ENCODE measurements around the gene DCD. TPM values are rescaled to one million over a fixed set of nuclear protein-coding genes. Genes with fewer than 3 reads are reported as not detected.

The DCD gene
- total RNA-seq, 4 donors from 2014 or later, result not detected

- Histone ChIP-seq H3K27me3 (no peaks in the 10 kb centered on the region), H3K36me3 (no peaks in the 10 kb centered on the region), H3K27ac (no peak overlapping the region), H3K4me3 (no peak overlapping the region), H3K9me3 (no peaks in the 10 kb centered on the region), H3K4me1 (no peaks in the 10 kb centered on the region)
- TF ChIP-seq POLR2A (IDR thresholded peaks at IDR 0.05) (no peak), CTCF (IDR thresholded peaks at IDR 0.05) (no peak)
- DNase-seq, result no peak
Observed at GRCh38 chr12:54601841-54602240, 46.3 kb downstream of the DCD start.

GRCh38 chr12:54598970-54599369, 49.2 kb downstream of the DCD start:
- TF ChIP-seq CTCF (IDR thresholded peaks at IDR 0.05) (no peak), POLR2A (IDR thresholded peaks at IDR 0.05) (no peak)
- Histone ChIP-seq H3K27ac (no peak overlapping the region), H3K9me3 (no peaks in the 10 kb centered on the region), H3K4me1 (no peaks in the 10 kb centered on the region), H3K36me3 (no peaks in the 10 kb centered on the region), H3K4me3 (no peak overlapping the region), H3K27me3 (no peaks in the 10 kb centered on the region)
- no peak for DNase-seq

GRCh38 chr12:54596526-54596946, 51.6 kb downstream of the DCD start:
- no peaks in the 10 kb centered on the region for H3K36me3 ChIP-seq
- TF ChIP-seq POLR2A (IDR thresholded peaks at IDR 0.05), result no peak
- peak in 5 of 6 experiments; percentile 50 to 79 (median 63) for TF ChIP-seq CTCF (IDR thresholded peaks at IDR 0.05)
- peak; percentile 44 to 84 (median 70) for DNase-seq

GRCh38 chr12:54595471-54595870, 52.7 kb downstream of the DCD start:
- TF ChIP-seq POLR2A (IDR thresholded peaks at IDR 0.05), result no peak
- Histone ChIP-seq H3K9me3 (no peaks in the 10 kb centered on the region), H3K4me1 (no peaks in the 10 kb centered on the region), H3K27me3 (no peaks in the 10 kb centered on the region), H3K27ac (no peak overlapping the region), H3K4me3 (no peak overlapping the region), H3K36me3 (no peaks in the 10 kb centered on the region)
- DNase-seq, result no peak

More at GRCh38 chr12:54596526-54596946, 51.6 kb downstream of the DCD start:
- H3K27ac ChIP-seq, result no peak overlapping the region
- H3K27me3 ChIP-seq, result no peaks in the 10 kb centered on the region
- no peaks in the 10 kb centered on the region for H3K4me1 ChIP-seq
- H3K4me3 ChIP-seq, result no peak overlapping the region
- H3K9me3 ChIP-seq, result no peaks in the 10 kb centered on the region

Other genes starting within 250 kb of the DCD start
- gene ITGA5, start 229.1 kb downstream of the DCD start, total RNA-seq, result 10 to 100 TPM; 21.0 to 78.4 (median 44.5) TPM
- 1 to 10 TPM in 1 of 4 donors, not detected in 3; 1.8 TPM for gene GTSF1, start 174.8 kb downstream of the DCD start, total RNA-seq
- 10 to 100 TPM in 2 of 4 donors, 1 to 10 TPM in 2; 7.4 to 33.8 (median 10.4) TPM for gene NCKAP1L, start 150.6 kb downstream of the DCD start, total RNA-seq
- gene PDE1B, start 98.8 kb downstream of the DCD start, total RNA-seq, result 1 to 10 TPM in 3 of 4 donors, under 1 TPM in 1; 0.88 to 9.1 (median 2.9) TPM
- gene PPP1R1A, start 59.7 kb downstream of the DCD start, total RNA-seq, result 1 to 10 TPM; 1.1 to 4.1 (median 1.8) TPM
- gene LACRT, start 13.5 kb downstream of the DCD start, total RNA-seq, result not detected
- not detected for gene MUCL1, start 206.2 kb upstream of the DCD start, total RNA-seq